Mesendoderm (in vitro differentiated cells): ENCODE measurements around the gene PTPN4.
A peak's percentile ranks its signal among the peaks of the same experiment; 100 is the strongest.

ENCODE experiments used
- DNase-seq: peaks from one replicate; pipeline ENCODE4 v3.0.0; 2013
- H2AK5ac ChIP-seq: 2 replicates; pipeline ENCODE4 v1.6.1; 2013; ENCODE audit warnings: low read length, inconsistent platforms
- H2BK120ac ChIP-seq: 2 replicates; pipeline ENCODE4 v1.6.1; 2013; ENCODE audit warnings: low read depth, mild to moderate bottlenecking, low read length, moderate library complexity, mixed read lengths
- H2BK15ac ChIP-seq: replicated peaks from 2 replicates; pipeline ENCODE4 v1.6.1; 2013; ENCODE audit warnings: low read depth, mild to moderate bottlenecking, moderate library complexity
- H2BK5ac ChIP-seq: 2 replicates; pipeline ENCODE4 v1.6.1; 2013; ENCODE audit warnings: low read length, inconsistent platforms
- H3K18ac ChIP-seq: 2 replicates; pipeline ENCODE4 v1.6.1; 2013; ENCODE audit warnings: mild to moderate bottlenecking, low read length, mixed read lengths
- H3K23ac ChIP-seq: one replicate; pipeline ENCODE4 v1.6.1; 2013; ENCODE audit warnings: low read length
- H3K27ac ChIP-seq: 2 replicates; pipeline ENCODE4 v1.5.1; 2013; ENCODE audit warnings: low read depth, mild to moderate bottlenecking, inconsistent platforms, low read length, moderate library complexity
- H3K27me3 ChIP-seq: 2 replicates; pipeline ENCODE4 v1.6.1; 2013; ENCODE audit warnings: low read length, control low read depth, mild to moderate bottlenecking, inconsistent platforms; ENCODE audit not compliant: insufficient read depth, poor library complexity
- H3K36me3 ChIP-seq: 2 replicates; pipeline ENCODE4 v1.6.1; 2013; ENCODE audit warnings: low read length, inconsistent platforms; ENCODE audit not compliant: control insufficient read depth, insufficient read depth
- H3K4ac ChIP-seq: one replicate; pipeline ENCODE4 v1.6.1; 2013; ENCODE audit warnings: low read depth, mild to moderate bottlenecking, low read length, moderate library complexity
- H3K4me1 ChIP-seq: 2 replicates; pipeline ENCODE4 v1.6.1; 2013; ENCODE audit warnings: low read depth, low read length, inconsistent platforms; ENCODE audit not compliant: control insufficient read depth
- H3K4me2 ChIP-seq: 2 replicates; pipeline ENCODE4 v1.6.1; 2013; ENCODE audit warnings: low read length
- H3K4me3 ChIP-seq: 2 replicates; pipeline ENCODE4 v1.5.1; 2013; ENCODE audit warnings: mild to moderate bottlenecking, low read length
- H3K56ac ChIP-seq: one replicate; pipeline ENCODE4 v1.6.1; 2013; ENCODE audit warnings: low read length
- H3K79me1 ChIP-seq: 2 replicates; pipeline ENCODE4 v1.6.1; 2013; ENCODE audit warnings: low read length, inconsistent platforms
- H3K79me2 ChIP-seq: 2 replicates; pipeline ENCODE4 v1.6.1; 2013; ENCODE audit warnings: mild to moderate bottlenecking, low read length; ENCODE audit not compliant: control insufficient read depth, insufficient read depth
- H3K9ac ChIP-seq: 2 replicates; pipeline ENCODE4 v1.6.1; 2013; ENCODE audit warnings: low read length, inconsistent platforms
- H4K5ac ChIP-seq: one replicate; pipeline ENCODE4 v1.6.1; 2013; ENCODE audit warnings: low read length
- H4K8ac ChIP-seq: one replicate; pipeline ENCODE4 v1.6.1; 2013; ENCODE audit warnings: low read depth, mild to moderate bottlenecking, control low read depth, low read length, moderate library complexity
- WGBS: extraction: QIAGEN DNeasy Blood & Tissue Kit; methylation state at CpG from one replicate; pipeline ENCODE4 v1.1.7; 2013; ENCODE audit warnings: low lambda C conversion rate, missing lambda C conversion rate; ENCODE audit not compliant: insufficient coverage; ENCODE audit errors: extremely low coverage; 5-methylcytosine and 5-hydroxymethylcytosine counted together

PTPN4 gene

DNA sequence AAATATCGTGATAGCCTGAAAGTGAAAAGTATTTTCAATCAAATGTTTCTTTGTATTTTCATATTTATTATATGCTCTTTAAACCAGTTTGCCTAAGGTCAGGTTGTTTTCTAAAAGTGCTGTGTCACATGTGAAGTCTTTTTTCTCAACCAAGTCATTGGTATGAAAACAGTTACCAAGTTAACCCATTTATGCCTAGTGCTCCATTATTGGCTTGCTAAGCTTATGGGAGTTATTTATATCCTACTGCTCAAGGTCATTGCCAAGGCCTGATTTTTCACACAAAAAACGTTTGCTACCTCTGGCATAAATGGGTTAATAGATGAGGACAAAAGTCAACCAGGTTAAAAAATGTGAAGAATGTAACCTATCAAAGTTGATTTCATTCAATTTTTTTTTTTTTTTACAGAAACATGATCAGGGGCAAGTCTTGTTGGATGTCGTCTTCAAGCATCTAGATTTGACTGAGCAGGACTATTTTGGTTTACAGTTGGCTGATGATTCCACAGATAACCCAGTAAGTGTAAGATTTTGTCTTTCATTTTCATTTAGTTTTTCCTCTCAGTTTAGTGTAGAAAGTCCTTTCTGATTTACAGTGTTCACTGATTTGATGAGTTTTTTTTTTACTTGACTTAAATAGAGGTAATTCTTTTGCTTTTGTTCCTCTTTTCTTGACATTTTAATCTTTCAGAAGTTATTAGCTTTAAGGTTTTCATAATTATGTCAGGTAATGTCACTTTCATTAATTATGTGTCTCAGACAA is 102.6 kb downstream of the PTPN4 start:
- H2AK5ac ChIP-seq = no peak overlapping the region
- no CpG with 5 or more reads among the region's 3 CpGs for WGBS
- no peak overlapping the region for H2BK15ac ChIP-seq

GRCh38 chr2:119864318-119864717 is 104.6 kb downstream of the PTPN4 start:
- Histone ChIP-seq H3K36me3 (no peaks in the 10 kb centered on the region), H3K4me3 (no peak overlapping the region), H4K8ac (no peak overlapping the region), H3K23ac (no peak overlapping the region), H2BK120ac (no peak overlapping the region), H3K79me2 (peaks cover 1% of the 10 kb centered on the region), H2BK5ac (no peak overlapping the region), H3K4me1 (no peaks in the 10 kb centered on the region), H4K5ac (no peak overlapping the region), H3K4ac (no peak overlapping the region), H3K18ac (no peak overlapping the region), H2BK15ac (no peak overlapping the region), H3K27me3 (no peaks in the 10 kb centered on the region), H2AK5ac (no peak overlapping the region), H3K56ac (no peak overlapping the region), H3K9ac (no peak overlapping the region), H3K4me2 (no peak overlapping the region), H3K79me1 (no peaks in the 10 kb centered on the region), H3K27ac (no peak overlapping the region)
- no CpG with 5 or more reads among the region's 3 CpGs for WGBS
- DNase-seq = no peak

More for the DNA sequence above, 102.6 kb downstream of the PTPN4 start:
- Histone ChIP-seq H3K79me1 (peaks cover 2% of the 10 kb centered on the region), H3K4me3 (no peak overlapping the region), H3K4me1 (no peaks in the 10 kb centered on the region), H3K4me2 (no peak overlapping the region), H3K9ac (no peak overlapping the region), H3K79me2 (peaks cover 4% of the 10 kb centered on the region), H2BK120ac (no peak overlapping the region), H3K23ac (no peak overlapping the region), H3K18ac (no peak overlapping the region), H3K27me3 (no peaks in the 10 kb centered on the region), H3K56ac (no peak overlapping the region), H4K5ac (no peak overlapping the region), H3K36me3 (no peaks in the 10 kb centered on the region), H3K27ac (no peak overlapping the region), H4K8ac (no peak overlapping the region), H2BK5ac (no peak overlapping the region), H3K4ac (no peak overlapping the region)
- peak; percentile 3 for DNase-seq

DNA sequence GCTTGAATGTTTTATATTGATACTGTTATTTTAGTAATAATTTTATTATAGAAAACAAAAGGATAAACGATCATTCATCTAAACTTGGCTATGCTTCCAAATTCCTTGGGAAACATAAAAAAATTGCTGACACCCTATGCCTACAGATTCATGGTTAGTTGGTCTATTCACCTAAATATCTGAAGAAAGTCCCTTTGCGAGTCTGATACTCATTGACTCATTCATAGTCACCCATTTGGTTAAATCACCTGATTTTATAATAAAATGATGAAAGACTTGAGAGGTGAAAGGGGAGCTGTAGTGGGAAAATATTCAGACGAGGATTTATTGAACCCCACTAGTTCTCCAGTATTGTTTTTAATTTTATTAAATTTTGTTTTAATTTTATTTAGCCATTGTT is 112.0 kb downstream of the PTPN4 start:
- Histone ChIP-seq H2AK5ac (no peak overlapping the region), H2BK120ac (no peak overlapping the region), H2BK5ac (no peak overlapping the region), H3K27ac (no peak overlapping the region), H3K4ac (no peak overlapping the region), H3K4me3 (no peak overlapping the region), H3K36me3 (no peaks in the 10 kb centered on the region), H3K18ac (no peak overlapping the region), H3K79me1 (peaks cover 2% of the 10 kb centered on the region), H3K4me2 (no peak overlapping the region), H4K5ac (no peak overlapping the region), H3K9ac (no peak overlapping the region), H2BK15ac (no peak overlapping the region), H3K23ac (no peak overlapping the region), H3K4me1 (no peaks in the 10 kb centered on the region), H3K56ac (no peak overlapping the region), H3K27me3 (no peaks in the 10 kb centered on the region), H3K79me2 (peaks cover 2% of the 10 kb centered on the region), H4K8ac (no peak overlapping the region)
- WGBS = no CpG with 5 or more reads among the region's 3 CpGs
- DNase-seq = no peak

DNA sequence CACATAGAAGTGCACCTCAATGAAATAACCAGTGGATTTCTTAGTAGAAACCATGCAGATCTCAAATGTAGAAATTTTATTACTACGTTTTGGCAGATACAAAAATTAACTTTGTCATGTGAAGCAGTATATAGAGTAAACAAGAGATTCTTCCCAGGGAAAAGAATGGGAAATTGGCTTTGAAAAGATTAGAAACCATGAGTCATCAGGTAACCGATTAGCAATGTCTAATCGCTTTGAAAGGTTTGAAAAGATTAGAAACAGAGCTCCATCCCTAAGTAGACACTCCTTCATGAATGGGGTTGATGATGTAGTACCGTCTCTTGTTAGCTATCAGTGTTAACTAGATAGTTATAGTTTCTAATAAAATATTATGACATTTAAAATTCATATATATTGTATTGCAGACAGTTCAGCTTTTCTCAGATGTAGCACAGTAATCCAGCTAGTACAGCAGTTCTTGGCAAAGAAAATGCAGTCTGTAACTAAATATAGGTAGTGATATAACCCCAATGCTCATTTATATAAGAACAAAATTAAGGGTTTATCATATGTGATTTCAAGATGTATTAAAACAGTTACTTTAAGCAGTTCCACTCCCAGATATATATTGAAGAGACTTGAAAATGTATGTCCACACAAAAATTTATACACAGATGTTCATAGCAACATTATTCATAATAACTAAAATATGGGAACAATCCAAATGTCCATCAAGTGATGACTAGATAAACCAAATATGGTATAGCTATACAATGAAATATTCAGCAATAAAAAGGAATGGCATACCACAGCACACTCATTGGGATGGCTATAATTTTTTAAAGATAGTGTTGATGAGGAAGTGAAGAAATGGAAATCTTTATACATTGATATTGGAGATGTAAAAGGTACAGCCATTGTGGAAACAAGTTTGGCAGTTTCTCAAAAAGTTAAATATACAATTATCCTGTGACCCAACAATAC is 113.9 kb downstream of the PTPN4 start:
- Histone ChIP-seq H3K4me1 (no peaks in the 10 kb centered on the region), H4K5ac (no peak overlapping the region), H2BK15ac (no peak overlapping the region), H3K4me2 (no peak overlapping the region), H2BK120ac (no peak overlapping the region), H2AK5ac (no peak overlapping the region), H3K9ac (no peak overlapping the region), H3K79me2 (peaks cover 2% of the 10 kb centered on the region), H3K56ac (no peak overlapping the region), H3K4ac (no peak overlapping the region), H3K36me3 (no peaks in the 10 kb centered on the region), H4K8ac (no peak overlapping the region), H3K79me1 (peaks cover 2% of the 10 kb centered on the region), H3K4me3 (no peak overlapping the region), H2BK5ac (no peak overlapping the region), H3K23ac (no peak overlapping the region), H3K27ac (no peak overlapping the region), H3K27me3 (no peaks in the 10 kb centered on the region), H3K18ac (no peak overlapping the region)
- no CpG with 5 or more reads among the region's 4 CpGs for WGBS
- DNase-seq = peak; percentile 17

DNA sequence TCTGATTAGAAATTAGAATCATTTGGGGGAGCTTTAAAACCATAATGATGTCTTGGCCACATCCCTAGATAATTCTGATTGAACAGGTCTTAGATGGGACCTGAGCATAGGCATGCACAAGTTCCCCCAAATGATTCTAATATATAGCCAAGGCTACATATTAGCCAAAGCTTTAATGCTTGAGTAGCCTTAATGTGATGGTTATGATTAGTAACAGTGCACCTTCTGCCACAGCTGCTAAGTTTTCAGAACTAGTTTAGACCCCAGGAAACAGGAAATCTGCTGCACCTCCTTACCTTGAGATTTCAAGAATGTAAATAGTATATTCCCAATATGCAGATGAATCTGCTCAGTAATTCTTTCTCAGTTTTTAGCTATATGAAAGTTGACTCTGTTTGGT is 119.8 kb downstream of the PTPN4 start:
- Histone ChIP-seq H2BK120ac (no peak overlapping the region), H3K23ac (no peak overlapping the region), H3K4ac (no peak overlapping the region), H3K18ac (no peak overlapping the region), H3K9ac (no peak overlapping the region), H3K79me2 (no peaks in the 10 kb centered on the region), H3K36me3 (no peaks in the 10 kb centered on the region), H2AK5ac (no peak overlapping the region), H4K5ac (no peak overlapping the region), H3K56ac (no peak overlapping the region), H3K4me1 (no peaks in the 10 kb centered on the region), H2BK15ac (no peak overlapping the region), H2BK5ac (no peak overlapping the region), H3K27me3 (no peaks in the 10 kb centered on the region), H4K8ac (no peak overlapping the region), H3K79me1 (no peaks in the 10 kb centered on the region), H3K27ac (no peak overlapping the region), H3K4me3 (no peak overlapping the region), H3K4me2 (no peak overlapping the region)
- DNase-seq = no peak
